A549 (cell line): ENCODE measurements around the gene CPE. TPM values are rescaled to one million over a fixed set of nuclear protein-coding genes. Genes with fewer than 3 reads are reported as not detected.

Experiments
- ATAC-seq, 2 experiments: fragments of 200-7000 bp in 1 of 2; fragments of >200 bp in 1 of 2; cut with Nextera tagmentation in 1 of 2; cut with Tn5 transposase in 1 of 2; 3 replicates each; pipeline versions ENCODE4 v1.8.0 to v1.9.1; 2018 to 2020; ENCODE audit warnings: mild to moderate bottlenecking in 1 of 2, moderate library complexity in 1 of 2
- CTCF ChIA-PET: fragments of 300-600 bp; sonication (Branson Sonifier 250); formaldehyde crosslinking; extraction: SDS; loops from one replicate; lab custom pipeline; 2021; ENCODE audit warnings: antibody characterized with exemption, inconsistent platforms; lab: Yijun Ruan, JAX
- POLR2A ChIA-PET: fragments of 350-600 bp; formaldehyde crosslinking; extraction: SDS; loops from one replicate; lab custom pipeline; 2021; ENCODE audit warnings: antibody characterized with exemption, inconsistent platforms; lab: Yijun Ruan, JAX
- DNase-seq, 2 experiments: peaks; one replicate each; pipeline versions ENCODE4 v3.0.0 to v3.0.0-alpha.2; 2011 to 2016; ENCODE audit warnings: low read depth in 1 of 2, low spot score in 1 of 2
- FAIRE-seq: peaks from 2 replicates; lab custom pipeline; 2011; peaks lifted over from hg19 to GRCh38; lab: Jason Lieb, UNC
- H3K27ac ChIP-seq, 2 experiments: fragments of >200 bp; sonication (Bioruptor Twin); formaldehyde crosslinking; 3 replicates each; pipeline ENCODE4 v1.5.1; 2016 to 2017
- H3K4me1 ChIP-seq: fragments of >200 bp; sonication (Bioruptor Twin); formaldehyde crosslinking; 3 replicates; pipeline ENCODE4 v1.6.1; 2016
- H3K4me2 ChIP-seq: fragments of >200 bp; sonication (Bioruptor Twin); formaldehyde crosslinking; 3 replicates; pipeline ENCODE4 v1.6.1; 2016
- H3K4me3 ChIP-seq: fragments of >200 bp; sonication (Bioruptor Twin); formaldehyde crosslinking; 3 replicates; pipeline ENCODE4 v1.5.1; 2016
- H3K9me3 ChIP-seq: fragments of >200 bp; sonication (Bioruptor Twin); formaldehyde crosslinking; 3 replicates; pipeline ENCODE4 v1.6.1; 2016
- ATOH8 ChIP-seq: fragments of 250-450 bp; sonication (Bioruptor Pico); IDR thresholded peaks from 2 replicates; pipeline ENCODE4 v1.5.0; 2020; ENCODE audit warnings: low read depth, mild to moderate bottlenecking, moderate library complexity
- BCL3 ChIP-seq: fragments of >200 bp; sonication (Bioruptor Twin); formaldehyde crosslinking; IDR thresholded peaks from 3 replicates; pipeline ENCODE4 v1.6.1; 2016
- CBX2 ChIP-seq: fragments of 200-600 bp; sonication (generic); IDR thresholded peaks from 2 replicates; pipeline ENCODE4 v1.6.1; 2016; ENCODE audit warnings: low read depth, mild to moderate bottlenecking, borderline replicate concordance
- CTCF ChIP-seq: fragments of >200 bp; sonication (Bioruptor Twin); formaldehyde crosslinking; IDR thresholded peaks from 3 replicates; pipeline ENCODE4 v1.5.1; 2016
- EHF ChIP-seq: fragments of 250-450 bp; sonication (Bioruptor Pico); IDR thresholded peaks from 2 replicates; pipeline ENCODE4 v1.5.0; 2020; ENCODE audit warnings: mild to moderate bottlenecking
- EHMT2 ChIP-seq: fragments of 200-600 bp; sonication (generic); IDR thresholded peaks from 2 replicates; pipeline ENCODE4 v1.6.1; 2016; ENCODE audit warnings: antibody characterized with exemption, low read depth, mild to moderate bottlenecking, moderate library complexity
- EP300 ChIP-seq, 2 experiments: fragments of >200 bp; sonication (Bioruptor Twin); formaldehyde crosslinking; IDR thresholded peaks; 2 replicates in 1 of 2; 3 replicates in 1 of 2; pipeline ENCODE4 v1.6.1; 2016 to 2017
- ESRRA ChIP-seq: fragments of 150-350 bp; IDR thresholded peaks from 2 replicates; pipeline ENCODE4 v1.6.1; 2014; ENCODE audit warnings: mild to moderate bottlenecking, low read length, borderline replicate concordance
- FOSL2 ChIP-seq, 2 experiments: fragments of 450-650 bp in 1 of 2; fragments of >200 bp in 1 of 2; sonication (Bioruptor Twin) in 1 of 2; formaldehyde crosslinking; IDR thresholded peaks; 2 replicates each; pipeline versions ENCODE4 v1.5.0 to v1.6.1; 2016 to 2020; ENCODE audit warnings: mild to moderate bottlenecking in 1 of 2, moderate library complexity in 1 of 2
- FOXS1 ChIP-seq: fragments of 250-450 bp; sonication (Bioruptor Pico); IDR thresholded peaks from 2 replicates; pipeline ENCODE4 v1.5.0; 2020; ENCODE audit warnings: mild to moderate bottlenecking, moderate library complexity
- HDAC2 ChIP-seq: fragments of 200-600 bp; sonication (generic); IDR thresholded peaks from 2 replicates; pipeline ENCODE4 v1.6.1; 2016
- HES2 ChIP-seq: fragments of >200 bp; sonication (Bioruptor Twin); formaldehyde crosslinking; IDR thresholded peaks from 2 replicates; pipeline ENCODE4 v1.6.1; 2016
- MAX ChIP-seq: IDR thresholded peaks from 2 replicates; pipeline ENCODE4 v1.6.1; 2012
- MAZ ChIP-seq: fragments of 150-350 bp; IDR thresholded peaks from 2 replicates; pipeline ENCODE4 v1.6.1; 2014; ENCODE audit warnings: antibody characterized with exemption, low read depth, low read length, borderline replicate concordance
- MYC ChIP-seq: IDR thresholded peaks from 2 replicates; pipeline ENCODE4 v1.6.1; 2012; ENCODE audit warnings: mild to moderate bottlenecking, inconsistent platforms, low read length, improper control_type of control experiment, borderline replicate concordance
- NFE2L2 ChIP-seq: fragments of 150-350 bp; conservative IDR thresholded peaks from 2 replicates; pipeline ENCODE4 v1.6.1; 2014; ENCODE audit warnings: low read length
- NPAS2 ChIP-seq: fragments of 250-450 bp; sonication (Bioruptor Pico); IDR thresholded peaks from 2 replicates; pipeline ENCODE4 v1.8.0; 2022; ENCODE audit warnings: mild to moderate bottlenecking, moderate library complexity, borderline replicate concordance
- PBX3 ChIP-seq: IDR thresholded peaks from 2 replicates; pipeline ENCODE4 v1.6.1; 2012
- RAD21 ChIP-seq, 2 experiments: fragments of >200 bp in 1 of 2; sonication (Bioruptor Twin) in 1 of 2; formaldehyde crosslinking in 1 of 2; IDR thresholded peaks in 1 of 2; conservative IDR thresholded peaks in 1 of 2; 2 replicates in 1 of 2; 3 replicates in 1 of 2; pipeline ENCODE4 v1.6.1; 2012 to 2018; ENCODE audit warnings: inconsistent platforms in 1 of 2
- RARB ChIP-seq: fragments of 250-450 bp; sonication (Bioruptor Pico); IDR thresholded peaks from 2 replicates; pipeline ENCODE4 v1.8.0; 2021; ENCODE audit warnings: mild to moderate bottlenecking, moderate library complexity
- RFX5 ChIP-seq: fragments of 450-650 bp; IDR thresholded peaks from 2 replicates; pipeline ENCODE4 v1.7.1; 2014; ENCODE audit warnings: antibody characterized with exemption, mild to moderate bottlenecking, moderate library complexity
- SMC3 ChIP-seq: fragments of >200 bp; sonication (Bioruptor Twin); formaldehyde crosslinking; IDR thresholded peaks from 3 replicates; pipeline ENCODE4 v1.6.1; 2018; ENCODE audit warnings: inconsistent platforms
- TFCP2L1 ChIP-seq: fragments of 250-450 bp; sonication (Bioruptor Pico); IDR thresholded peaks from 2 replicates; pipeline ENCODE4 v1.5.0; 2021; ENCODE audit warnings: mild to moderate bottlenecking
- TP53 ChIP-seq: fragments of 250-450 bp; sonication (Bioruptor Pico); IDR thresholded peaks from 2 replicates; pipeline ENCODE4 v1.5.0; 2021; ENCODE audit warnings: mild to moderate bottlenecking, moderate library complexity
- ZFP36 ChIP-seq: fragments of 450-650 bp; IDR thresholded peaks from 2 replicates; pipeline ENCODE4 v1.6.1; 2014; ENCODE audit warnings: borderline replicate concordance; ENCODE audit not compliant: partially characterized antibody
- ZNF302 ChIP-seq: fragments of 250-450 bp; sonication (Bioruptor Pico); IDR thresholded peaks from 2 replicates; pipeline ENCODE4 v1.9.0; 2021; ENCODE audit warnings: inconsistent platforms, mild to moderate bottlenecking, moderate library complexity
- WGBS: methylation state at CpG from one replicate; pipeline ENCODE4 v1.1.6; 2017; ENCODE audit errors: missing lambda C conversion rate; 5-methylcytosine and 5-hydroxymethylcytosine counted together
- polyA plus RNA-seq, 4 experiments: library from polyadenylated mRNA; depleted of rRNA in 3 of 4; stranded (reverse); fragments of >200 nt; fragmentation: RNase III in 1 of 4; extraction: RNeasy Plus Mini Kit Qiagen cat#74134 plus additional on column Dnase treatment in 1 of 4; gene quantifications; 2 replicates in 3 of 4; 3 replicates in 1 of 4; pipeline ENCODE4 v1.2.3, GENCODE V29; 2011 to 2017

Gene CPE
- polyA plus RNA-seq, 2 of the 4 experiments (the other 2 are of a cell fraction): 1.6 to 1.9 TPM

GRCh38 chr4:165403048-165403447 lies 24.2 kb downstream of the CPE start:
- DNase-seq: no peak
- no peak overlapping the region for H3K4me2 ChIP-seq
- ChIA-PET CTCF (interaction anchor here (1.1 kb wide), 1 partner anchor 9 kb away, joined by 4 read pairs; no protein-coding TSS in a partner anchor), POLR2A (no interaction called here)
- no peaks in the 10 kb centered on the region for H3K4me1 ChIP-seq
- WGBS: 36% methylated on average over 2 of the region's 2 CpGs
- no peak overlapping the region for H3K27ac ChIP-seq
- TF ChIP-seq TP53 (CRISPR knock-in tag) (no peak), HDAC2 (no peak), EHMT2 (no peak), ATOH8 (CRISPR knock-in tag) (no peak), BCL3 (no peak), CBX2 (no peak), ZFP36 (no peak), CTCF (no peak), ZNF302 (CRISPR knock-in tag) (no peak), HES2 (no peak), RARB (CRISPR knock-in tag) (no peak), FOXS1 (no peak)
- TF ChIP-seq, all 56 proteins: peak for 0
- FAIRE-seq: no peak
- no peaks in the 10 kb centered on the region for H3K9me3 ChIP-seq
- ATAC-seq: no peak
- no peak overlapping the region for H3K4me3 ChIP-seq

- ATAC-seq: no peak
- no peaks in the 10 kb centered on the region for H3K9me3 ChIP-seq
- TF ChIP-seq RFX5 (no peak), NFE2L2 (no peak), NPAS2 (no peak), CBX2 (no peak), MYC (no peak), HDAC2 (no peak), MAZ (no peak), RAD21 (conservative IDR thresholded peaks at IDR 0.05 in 1 of 2, IDR thresholded peaks at IDR 0.05 in 1 of 2) (no peak), HES2 (no peak), FOSL2 (IDR thresholded peaks at IDR 0.05) (no peak), FOSL2 (CRISPR knock-in tag; IDR thresholded peaks at IDR 0.05) (no peak), RARB (CRISPR knock-in tag) (no peak), CTCF (no peak), TFCP2L1 (no peak), FOXS1 (no peak), ESRRA (no peak), SMC3 (no peak), MAX (no peak), PBX3 (no peak), EHF (no peak), EP300 (IDR thresholded peaks at IDR 0.05) (no peak)
- CTCF ChIA-PET: interaction anchor here (1.1 kb wide), 1 partner anchor 10 kb away, joined by 4 read pairs; no protein-coding TSS in a partner anchor
- H3K4me2 ChIP-seq: no peak overlapping the region
- no peak for DNase-seq
- 76% methylated on average over 3 of the region's 4 CpGs for WGBS
- no peak overlapping the region for H3K27ac ChIP-seq
- POLR2A ChIA-PET: no interaction called here
- H3K4me1 ChIP-seq: no peaks in the 10 kb centered on the region
- no peak for FAIRE-seq
- H3K4me3 ChIP-seq: no peak overlapping the region
Observed at GRCh38 chr4:165403637-165404036, 24.8 kb downstream of the CPE start.
